ENCODE results near the gene SPEG. TPM values are rescaled to one million over a fixed set of nuclear protein-coding genes. Genes with fewer than 3 reads are reported as not detected.

SPEG gene
- total RNA-seq, 1 donor from 2014 or later: 76.6 TPM

DNA sequence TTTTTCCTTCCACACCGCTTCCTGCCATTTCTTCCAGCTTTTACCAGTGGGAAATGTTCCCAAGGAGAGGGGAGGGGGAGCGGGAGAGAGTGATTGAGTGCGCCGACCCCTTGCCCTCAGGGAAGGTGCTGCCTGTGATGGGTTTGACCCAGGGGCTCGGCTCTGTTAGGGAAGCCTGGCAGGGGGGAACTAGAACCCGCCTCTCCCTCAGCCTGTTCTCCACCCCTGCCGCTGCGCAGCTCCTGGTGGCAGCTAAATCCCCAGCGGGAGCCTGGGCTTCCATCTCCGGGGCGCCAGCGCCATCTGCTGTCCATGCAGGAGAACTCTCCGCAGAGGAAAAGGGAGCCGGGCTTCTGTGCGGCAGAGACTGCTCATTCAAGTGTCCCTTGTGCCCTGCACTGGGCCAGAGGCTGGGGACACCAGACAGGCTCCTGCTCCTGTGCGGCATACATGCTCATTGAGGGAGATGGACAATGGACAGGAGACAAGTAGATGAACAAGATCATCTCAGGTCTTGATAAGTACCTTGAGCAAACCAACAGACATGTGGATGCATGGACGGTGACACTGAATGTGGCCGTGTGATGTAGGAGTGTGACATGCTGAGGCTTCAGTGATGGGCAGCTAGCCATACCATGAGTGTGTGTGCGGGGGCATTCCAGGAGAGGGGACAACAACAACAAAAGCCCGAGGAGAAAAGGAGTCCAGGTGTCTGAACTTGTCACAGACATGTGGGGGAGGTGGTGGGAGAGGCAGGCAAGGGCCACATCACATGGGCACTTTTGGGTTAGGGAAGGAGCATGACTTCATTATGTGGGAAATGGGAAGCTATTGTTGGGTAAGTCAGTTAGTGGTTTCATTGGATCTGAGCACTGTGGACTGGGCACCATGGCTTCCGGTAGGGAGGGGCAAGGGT lies 95.7 kb downstream of the SPEG start:
- peak; percentile 91 for DNase-seq (ENCODE audit: low spot score)

DNA sequence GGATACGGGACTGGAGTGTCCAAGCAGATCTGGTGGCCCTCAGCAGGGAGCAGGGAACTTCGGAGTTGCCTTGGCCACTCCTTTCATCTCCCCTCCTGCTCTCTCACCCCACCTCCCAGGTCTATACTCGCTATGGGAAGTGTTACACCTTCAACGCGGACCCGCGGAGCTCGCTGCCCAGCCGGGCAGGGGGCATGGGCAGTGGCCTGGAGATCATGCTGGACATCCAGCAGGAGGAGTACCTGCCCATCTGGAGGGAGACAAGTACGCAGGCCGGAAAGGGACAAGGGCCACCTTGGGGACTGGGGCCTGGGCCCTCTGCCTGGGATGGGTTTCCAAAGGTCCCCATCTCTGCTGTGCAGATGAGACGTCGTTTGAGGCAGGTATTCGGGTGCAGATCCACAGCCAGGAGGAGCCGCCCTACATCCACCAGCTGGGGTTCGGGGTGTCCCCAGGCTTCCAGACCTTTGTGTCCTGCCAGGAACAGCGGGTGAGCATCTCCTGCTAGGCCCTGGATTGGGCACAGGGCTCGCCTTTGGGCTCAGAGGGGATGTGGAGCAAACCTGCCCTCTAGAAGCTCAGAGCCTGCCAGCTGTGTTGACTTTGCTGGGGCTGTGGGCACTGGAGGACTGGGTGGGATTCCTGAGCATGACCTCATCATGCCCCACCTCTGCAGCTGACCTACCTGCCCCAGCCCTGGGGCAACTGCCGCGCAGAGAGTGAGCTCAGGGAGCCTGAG lies 97.2 kb downstream of the SPEG start:
- no peak for DNase-seq (ENCODE audit: low spot score)

DNA sequence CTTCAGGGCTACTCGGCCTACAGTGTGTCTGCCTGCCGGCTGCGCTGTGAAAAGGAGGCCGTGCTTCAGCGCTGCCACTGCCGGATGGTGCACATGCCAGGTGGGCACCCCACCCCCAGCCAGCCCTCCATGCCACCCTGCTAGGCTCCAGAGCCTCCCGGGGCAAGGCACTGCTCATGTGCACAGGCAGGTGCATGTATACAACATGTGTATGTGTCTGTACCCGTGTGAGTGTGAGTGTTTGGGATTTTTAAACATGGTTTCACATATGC lies 97.7 kb downstream of the SPEG start:
- no peak for DNase-seq (ENCODE audit: low spot score)

DNA sequence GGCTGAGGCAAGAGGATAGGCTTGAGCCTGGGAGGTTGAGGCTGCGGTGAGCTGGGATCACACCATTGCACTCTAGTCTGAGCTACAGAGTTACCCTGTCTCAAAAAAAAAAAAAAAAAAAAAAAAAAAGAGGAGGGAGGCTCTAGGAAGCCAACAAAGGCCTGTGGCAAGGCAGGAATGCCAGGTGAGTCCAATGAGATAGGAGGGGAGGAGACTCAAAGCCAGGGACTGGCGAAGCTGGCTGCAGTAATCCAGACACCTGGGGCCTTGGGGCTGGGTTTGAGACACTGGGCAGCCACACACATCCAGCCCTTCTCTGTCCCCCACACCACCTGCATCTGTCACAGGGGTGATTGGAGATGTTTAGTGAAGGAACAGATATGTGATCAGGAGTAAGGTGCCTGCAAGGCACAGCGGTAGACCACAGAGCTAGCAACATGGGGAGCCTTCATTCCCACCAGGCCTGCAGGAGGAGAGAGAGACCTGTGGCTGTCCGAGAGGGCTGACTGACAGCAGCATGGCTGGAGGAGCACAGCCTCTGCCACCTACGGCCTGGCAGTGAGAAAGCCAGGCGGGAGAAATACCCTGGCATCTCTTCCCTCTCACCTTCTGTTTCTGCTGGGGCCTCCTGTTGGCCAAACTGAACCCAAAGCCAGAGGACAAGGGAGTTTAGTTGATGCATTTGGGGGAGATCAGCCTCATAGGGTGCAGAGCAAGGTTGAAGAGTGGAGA lies 99.5 kb downstream of the SPEG start:
- no peak for DNase-seq (ENCODE audit: low spot score)

DNA sequence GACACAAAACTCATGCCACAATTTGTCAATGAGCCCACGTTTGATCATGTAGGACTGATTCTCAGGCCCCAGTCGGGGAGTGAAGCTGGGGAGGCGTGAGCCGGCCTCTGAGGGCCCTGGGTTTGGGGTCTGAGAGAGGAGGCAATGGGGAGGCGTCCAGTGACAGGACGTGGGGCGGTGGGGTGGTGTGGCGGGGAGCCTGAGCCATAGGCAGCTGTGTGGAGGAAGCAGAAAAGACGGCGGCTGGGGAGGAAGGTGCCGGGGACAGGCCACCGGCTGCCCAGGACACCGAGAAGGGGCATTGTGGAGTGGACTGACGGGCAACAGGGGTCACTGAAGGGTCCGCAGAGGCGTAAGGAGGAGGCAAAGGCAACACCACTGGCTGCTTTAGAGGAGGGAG lies 101.8 kb downstream of the SPEG start:
- no peak for DNase-seq (ENCODE audit: low spot score)

DNA sequence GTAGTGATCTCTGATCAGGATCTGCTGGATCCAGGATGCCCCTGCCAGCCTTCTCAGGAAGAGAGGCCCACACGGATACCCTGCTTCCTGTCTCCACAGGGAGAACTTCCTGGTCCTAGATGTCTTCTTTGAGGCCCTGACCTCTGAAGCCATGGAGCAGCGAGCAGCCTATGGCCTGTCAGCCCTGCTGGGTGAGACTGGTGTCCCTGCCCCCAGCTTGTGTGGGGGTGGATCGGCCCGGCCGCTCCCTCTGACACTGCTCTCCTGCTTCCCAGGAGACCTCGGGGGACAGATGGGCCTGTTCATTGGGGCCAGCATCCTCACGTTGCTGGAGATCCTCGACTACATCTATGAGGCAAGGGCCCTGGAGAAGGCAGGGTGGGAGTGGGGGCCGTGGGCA lies 102.3 kb downstream of the SPEG start:
- DNase-seq (ENCODE audit: low spot score): no peak

DNA sequence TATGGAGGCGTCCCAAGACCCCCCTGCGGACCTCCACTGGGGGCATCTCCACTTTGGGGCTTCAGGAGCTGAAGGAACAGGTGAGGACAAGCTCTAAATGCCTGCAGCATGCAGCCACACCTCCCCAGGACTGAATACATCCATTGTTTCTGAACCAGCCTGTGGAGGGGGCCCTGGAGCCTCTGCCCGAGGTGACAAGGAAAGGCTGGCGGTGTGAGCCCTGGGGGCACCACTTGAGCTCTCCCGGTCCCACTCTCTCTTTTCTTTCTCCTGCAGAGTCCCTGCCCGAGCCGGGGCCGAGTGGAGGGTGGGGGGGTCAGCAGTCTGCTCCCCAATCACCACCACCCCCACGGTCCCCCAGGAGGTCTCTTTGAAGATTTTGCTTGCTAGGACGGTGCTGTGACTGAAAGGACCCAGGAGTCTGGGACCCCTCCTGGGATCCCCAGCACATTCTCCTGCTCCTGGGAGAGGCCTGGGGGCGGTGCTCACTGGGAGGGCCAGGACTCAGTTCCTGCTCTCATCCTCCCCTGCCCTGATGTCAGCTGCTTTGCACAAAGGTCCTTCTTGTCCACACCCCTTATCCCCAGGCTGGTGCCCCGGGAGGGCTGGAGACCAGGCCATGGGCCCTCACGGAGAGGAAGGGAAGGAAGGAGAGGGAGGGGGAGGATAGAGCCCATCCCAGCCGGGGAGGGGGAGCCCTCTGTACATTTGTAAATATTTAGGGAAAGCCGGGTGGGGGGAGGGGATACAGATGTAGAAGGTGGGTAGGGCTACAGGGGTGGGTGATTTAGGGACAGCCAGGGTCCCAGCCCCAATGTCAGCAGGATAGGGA lies 103.2 kb downstream of the SPEG start:
- DNase-seq (ENCODE audit: low spot score): no peak

DNA sequence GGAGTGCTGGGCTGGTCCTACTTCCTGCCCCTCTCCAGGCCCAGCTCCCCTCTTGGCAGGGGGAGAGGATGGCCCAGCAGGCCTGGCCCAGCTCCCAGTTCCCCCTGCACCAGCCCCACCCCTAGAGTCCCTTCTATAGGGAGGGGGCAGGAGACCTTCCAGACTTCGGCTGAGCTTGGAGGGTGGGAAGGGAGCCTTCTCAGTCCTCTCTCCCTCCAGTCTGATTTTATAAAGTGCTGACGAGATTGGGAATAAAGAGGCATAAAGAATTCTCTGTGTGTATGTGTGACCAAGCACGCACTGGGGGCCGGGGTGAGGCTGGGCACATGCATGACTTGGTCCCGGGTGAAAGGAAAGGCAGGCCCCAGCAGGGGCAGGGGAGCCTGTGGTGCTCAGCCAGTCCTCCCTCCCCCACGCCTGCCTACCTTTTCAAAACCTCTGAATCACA lies 103.9 kb downstream of the SPEG start:
- DNase-seq (ENCODE audit: low spot score): no peak

DNA sequence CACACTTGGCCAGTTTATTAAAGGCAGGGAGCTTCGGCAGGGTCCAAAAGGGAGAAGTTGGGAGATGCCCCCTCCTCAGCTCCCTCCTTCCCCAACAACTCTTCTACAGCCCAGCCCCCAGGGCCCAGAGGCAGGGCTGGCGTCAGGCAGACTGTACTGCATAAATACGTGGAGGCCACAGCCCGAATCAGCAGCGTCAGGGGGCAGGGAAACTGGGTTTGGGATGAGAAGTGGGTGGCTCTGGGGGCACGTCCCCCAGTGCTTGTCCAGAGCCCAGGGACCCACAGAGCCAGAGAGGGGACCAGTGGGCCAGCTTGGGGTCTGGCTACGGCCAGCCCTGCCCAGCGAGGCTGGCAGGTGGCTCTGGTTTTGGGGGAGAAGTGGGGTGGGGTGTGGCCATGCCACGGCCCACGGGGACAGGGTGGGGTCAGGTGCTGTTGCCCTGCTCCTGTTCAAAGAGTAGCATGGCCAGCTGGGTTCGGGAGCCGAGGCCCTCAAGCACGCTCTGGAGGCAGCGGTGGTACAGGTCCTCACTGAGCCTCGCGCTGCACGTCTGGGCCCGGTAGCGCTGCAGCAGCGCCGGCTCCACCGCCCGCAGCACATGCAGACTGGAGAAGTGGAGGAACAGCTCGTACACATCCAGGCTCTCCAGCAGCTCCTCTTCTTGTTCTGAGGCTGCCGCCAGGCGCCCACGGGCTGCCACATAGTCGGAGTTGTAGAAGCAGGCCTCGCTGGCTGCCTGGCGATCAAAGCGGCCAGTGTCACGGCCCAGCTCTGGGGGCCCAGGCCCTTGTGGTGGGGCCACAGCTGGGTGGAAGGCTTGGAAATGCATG lies 104.5 kb downstream of the SPEG start:
- no peak for DNase-seq (ENCODE audit: low spot score)

DNA sequence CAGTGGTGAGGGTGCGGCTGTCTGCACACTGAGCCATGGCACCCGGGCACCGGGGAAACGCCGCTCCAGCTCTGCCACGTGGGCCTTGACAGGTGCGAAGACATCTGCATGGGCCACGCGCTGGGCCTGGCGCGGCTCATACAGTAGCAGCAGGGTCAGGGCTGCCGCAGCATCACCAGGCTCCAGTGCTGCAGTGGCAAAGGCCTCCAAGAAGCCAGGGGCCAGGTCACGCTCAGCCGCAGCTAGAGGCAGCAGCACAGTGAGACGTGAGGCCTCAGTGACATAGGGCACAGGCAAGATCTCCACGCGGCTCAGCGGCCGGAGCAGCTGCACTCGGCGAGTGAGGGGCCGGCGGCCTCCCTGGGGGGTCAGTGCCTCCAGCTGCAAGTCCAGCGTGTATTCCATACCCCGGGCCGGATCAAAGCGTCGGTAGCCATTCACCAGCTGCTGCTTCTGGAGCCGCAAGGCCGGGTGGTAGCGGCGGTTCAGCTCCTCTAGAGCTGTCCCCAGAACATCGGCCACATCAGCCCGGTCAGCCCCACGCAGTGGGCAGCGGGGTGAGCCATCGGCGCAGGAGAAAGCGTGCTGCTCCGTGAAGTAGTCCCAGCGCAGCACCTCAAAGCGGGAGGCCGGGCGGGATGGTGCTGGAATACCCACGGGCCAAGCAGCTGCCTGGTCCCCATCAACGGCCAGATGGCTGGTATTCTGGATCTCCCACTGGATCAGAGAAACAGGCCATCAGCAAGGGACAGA lies 105.5 kb downstream of the SPEG start:
- no peak for DNase-seq (ENCODE audit: low spot score)

DNA sequence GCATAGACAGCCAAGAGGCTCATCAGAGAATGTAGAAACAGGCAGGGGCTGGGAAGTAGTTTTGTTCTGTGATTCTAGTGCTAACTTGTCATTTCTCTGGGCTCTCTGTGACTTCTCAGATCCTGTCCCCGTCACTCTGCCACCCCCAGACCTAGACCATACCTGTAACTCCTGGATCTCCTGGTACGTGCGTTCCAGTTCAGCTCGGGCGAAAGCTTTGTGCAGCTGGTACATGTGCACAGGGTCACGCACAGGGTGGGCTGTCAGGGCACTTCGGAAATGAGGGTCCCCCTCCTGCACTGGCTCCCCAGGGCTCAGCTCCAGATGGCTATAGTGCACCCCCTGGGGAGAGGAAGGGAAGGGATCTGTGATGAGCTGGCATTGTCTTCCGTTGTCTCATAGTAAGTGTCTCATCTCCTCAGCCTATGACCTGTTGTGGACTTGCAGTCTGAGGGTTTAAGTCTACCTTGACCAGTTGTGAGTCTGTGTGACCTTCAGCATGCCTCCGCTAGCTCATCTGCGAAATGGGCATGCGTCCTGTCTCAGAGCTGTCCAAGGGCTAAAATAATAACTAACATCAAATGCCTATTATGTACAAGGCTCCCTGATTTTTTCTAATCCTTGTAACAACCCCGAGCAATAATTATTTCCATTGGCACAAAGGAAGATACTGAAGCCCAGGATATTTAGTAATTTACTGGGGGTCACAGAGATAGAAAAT lies 106.3 kb downstream of the SPEG start:
- DNase-seq (ENCODE audit: low spot score): no peak

DNA sequence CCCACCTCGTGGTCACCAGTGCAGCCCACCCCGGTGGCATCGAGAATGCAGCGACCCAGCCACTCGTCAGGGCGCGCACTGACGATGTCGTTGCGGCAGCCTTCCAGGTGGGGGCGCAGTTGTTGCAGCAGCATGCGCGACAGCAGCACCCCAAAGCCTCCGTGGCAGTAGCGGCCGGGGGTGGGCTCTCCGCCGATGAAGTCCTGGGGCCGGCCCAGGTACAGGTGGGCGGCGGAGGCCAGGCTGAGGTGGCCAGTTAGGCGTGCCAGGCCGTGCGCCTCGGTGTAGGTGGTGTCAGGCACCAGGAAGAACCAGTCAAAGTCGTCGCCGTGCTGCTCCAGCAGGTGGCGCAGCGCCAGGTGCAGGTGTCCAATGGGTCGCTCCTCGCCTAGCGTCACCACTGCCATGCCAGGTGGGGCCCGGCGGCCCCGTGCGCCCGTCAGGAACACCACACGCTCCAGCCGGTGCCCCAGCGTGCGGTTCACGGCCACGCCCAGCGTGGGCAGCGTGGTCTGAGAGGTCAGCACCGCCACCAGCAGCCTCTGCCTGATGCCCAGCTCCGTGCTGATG lies 107.1 kb downstream of the SPEG start:
- peak; percentile 88 for DNase-seq (ENCODE audit: low spot score)

DNA sequence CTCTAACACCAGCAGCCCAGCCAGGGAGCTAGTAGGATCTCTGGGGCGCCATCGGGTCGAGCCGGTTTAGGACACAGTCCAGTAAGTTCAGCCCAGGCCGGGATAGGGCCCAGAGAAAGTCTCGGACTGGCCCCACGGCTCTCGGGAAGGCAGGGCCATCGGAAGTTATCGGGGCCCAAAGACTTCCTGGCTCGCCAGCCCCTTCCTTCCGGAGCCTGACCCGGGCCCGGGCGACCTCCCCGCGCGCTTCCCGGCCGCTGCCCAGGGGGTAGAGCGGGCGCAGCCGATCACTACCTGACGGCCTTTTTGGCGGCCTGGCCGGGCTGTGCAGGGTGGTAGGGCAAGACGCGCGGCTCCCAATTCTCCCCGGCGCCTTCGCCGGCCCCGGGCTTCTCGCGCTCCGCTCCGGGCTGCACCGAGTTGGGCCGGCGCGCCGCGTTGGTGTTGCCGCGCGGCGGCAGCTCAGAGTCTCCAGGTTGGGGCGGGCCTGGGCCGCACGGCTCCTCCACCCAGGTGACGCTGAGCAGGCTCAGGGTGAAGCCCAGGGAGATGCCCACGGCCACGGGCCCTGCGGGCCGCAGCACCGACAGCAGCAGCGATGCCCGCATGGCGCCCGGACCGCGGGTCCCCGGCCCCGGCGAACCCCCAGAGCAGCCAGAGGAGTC lies 108.4 kb downstream of the SPEG start:
- peak; percentile 58 for DNase-seq (ENCODE audit: low spot score)

DNA sequence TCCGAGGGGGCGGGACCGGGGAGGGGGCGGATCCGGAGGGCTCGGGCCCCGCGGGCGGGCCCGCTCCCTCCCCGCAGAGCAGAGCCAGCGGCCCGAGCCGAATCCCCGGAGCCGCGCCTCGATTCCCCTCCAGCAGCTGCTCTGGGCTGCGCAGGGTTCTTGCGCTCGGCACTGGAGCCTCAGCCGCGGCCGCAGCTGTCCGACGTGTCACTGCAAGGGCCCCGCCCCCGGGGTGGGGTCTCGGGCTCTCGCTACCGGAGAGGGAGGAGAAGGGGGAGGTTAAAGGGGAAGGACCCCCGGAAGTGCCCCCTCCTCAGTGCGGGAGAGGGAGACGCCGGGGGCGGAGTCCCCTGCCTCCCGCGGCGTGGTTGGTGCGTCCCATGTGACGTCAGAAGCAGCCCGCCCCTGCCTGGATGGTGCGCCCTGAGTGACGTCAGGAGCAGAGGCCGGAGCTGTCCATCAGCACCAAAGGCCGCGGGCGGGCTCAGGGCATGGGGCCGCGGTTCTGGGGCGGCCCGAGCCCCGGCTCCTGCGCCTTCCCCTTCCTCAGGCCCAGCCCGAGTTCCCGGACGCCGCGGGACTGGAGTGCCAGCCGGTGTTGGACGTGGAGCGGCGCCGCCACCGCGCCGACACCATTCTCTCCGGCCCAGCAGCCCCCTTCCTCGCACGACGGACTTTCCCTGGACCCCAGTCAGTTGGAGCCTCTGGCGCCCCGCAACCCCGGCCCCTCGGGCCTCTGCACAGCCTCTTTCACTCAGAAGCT lies 109.1 kb downstream of the SPEG start, which contains the start of the genes CHPF and TMEM198:
TSS of gene CHPF (minus strand) at position 214 of the 763 bp plus-strand sequence. CDS start 271 bp downstream, outside the sequence.
TSS of gene TMEM198 (plus strand) at position 433 of the 763 bp plus-strand sequence. CDS start 700 bp downstream, outside the sequence.
- DNase-seq (ENCODE audit: low spot score): peak; percentile 99

DNA sequence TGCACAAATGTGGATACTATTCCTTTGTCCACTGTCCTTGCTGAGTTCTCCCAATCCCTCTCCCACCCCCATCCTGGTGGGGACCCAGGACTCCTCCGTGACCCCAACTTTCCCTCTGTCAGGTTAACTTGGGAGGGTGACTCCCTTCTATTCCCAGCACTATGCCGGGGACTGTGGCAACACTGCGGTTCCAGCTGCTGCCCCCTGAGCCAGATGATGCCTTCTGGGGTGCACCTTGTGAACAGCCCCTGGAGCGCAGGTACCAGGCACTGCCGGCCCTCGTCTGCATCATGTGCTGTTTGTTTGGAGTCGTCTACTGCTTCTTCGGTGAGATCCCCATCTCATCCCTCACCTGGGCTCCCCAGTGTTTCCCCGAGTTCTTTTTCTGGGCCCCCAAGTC lies 109.9 kb downstream of the SPEG start:
- DNase-seq (ENCODE audit: low spot score): no peak

DNA sequence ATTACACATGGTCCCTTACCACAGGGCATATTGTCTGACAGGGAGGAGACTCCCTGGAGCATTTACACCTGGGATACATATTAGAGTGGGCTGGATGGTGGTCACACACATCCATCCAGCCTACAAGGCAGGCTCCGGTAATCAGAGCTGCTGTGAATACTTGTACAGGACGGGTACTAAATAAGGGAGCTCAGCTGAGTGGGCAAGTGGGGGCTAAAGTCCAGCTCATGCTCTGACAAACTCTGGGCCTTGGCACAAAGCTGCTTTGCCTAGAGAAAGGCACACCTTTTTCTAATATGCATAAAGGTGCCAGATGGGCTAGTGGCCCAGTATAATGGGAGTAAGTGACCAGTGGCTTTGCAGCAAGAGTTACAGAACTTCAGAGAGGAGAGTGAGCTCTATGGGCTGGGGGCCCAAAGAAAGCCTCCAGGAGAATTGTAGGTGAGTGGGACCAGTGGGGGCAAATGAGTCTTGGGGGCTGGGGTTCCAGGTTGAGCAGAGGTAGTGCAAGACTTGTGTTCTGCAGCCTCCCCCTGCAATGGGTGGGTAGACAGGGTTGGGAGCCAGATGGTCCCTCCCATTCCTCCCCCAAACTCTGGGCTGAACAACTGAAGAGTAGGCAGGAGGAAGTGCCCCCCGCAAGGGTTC lies 110.8 kb downstream of the SPEG start:
- DNase-seq (ENCODE audit: low spot score): no peak

DNA sequence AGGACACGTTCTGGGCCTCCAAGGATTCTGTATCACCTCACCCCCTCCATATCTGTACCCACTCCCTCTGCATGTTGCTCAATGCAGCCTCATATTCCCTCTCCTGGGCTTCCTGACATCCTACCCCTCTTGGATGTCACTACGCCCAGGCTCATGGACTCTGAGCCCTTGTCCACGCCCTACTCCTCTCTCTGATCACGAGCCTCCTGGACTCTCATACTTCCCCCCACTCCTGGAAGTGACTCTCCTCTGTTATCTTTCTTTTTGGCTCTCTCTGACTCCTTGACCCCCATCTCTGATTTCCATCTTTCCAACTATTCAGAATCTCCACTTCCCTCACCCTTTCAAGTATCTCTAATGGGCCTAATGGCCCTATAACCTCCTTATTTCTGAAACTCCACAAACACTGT lies 111.3 kb downstream of the SPEG start:
- DNase-seq (ENCODE audit: low spot score): no peak
